HepG2 (cell line): ENCODE measurements around the gene AGTRAP. TPM values are rescaled to one million over a fixed set of nuclear protein-coding genes. Genes with fewer than 3 reads are reported as not detected.
A peak's percentile ranks its signal among the peaks of the same experiment; 100 is the strongest.

Experiments
- ATAC-seq: fragments of 200-7000 bp; cut with Tn5 transposase; 3 replicates; pipeline ENCODE4 v1.9.1; 2020; ENCODE audit warnings: mild to moderate bottlenecking, moderate library complexity
- BruUV-seq: library from RNA; stranded (reverse); fragments of 400-500 nt; replicated peaks from 2 replicates; lab custom pipeline; 2021; lab: Mats Ljungman, UMichigan
- CTCF ChIA-PET: fragments of 300-600 bp; formaldehyde crosslinking; extraction: SDS; loops from one replicate; lab custom pipeline; 2021; ENCODE audit warnings: low total read pairs, inconsistent platforms, low intra/inter-chr PET ratio; lab: Yijun Ruan, JAX
- POLR2A ChIA-PET: fragments of 350-600 bp; sonication (Branson Sonifier 250); formaldehyde crosslinking; loops from one replicate; lab custom pipeline; 2020; ENCODE audit warnings: antibody characterized with exemption, inconsistent platforms; lab: Yijun Ruan, JAX
- DNase-seq: peaks from one replicate; pipeline ENCODE4 v3.0.0-alpha.2; 2015; ENCODE audit warnings: low spot score
- FAIRE-seq: peaks from 3 replicates; lab custom pipeline; 2011; peaks lifted over from hg19 to GRCh38; lab: Jason Lieb, UNC
- H2AFZ ChIP-seq: one replicate; pipeline ENCODE4 v1.6.1; 2011; ENCODE audit warnings: low read length, inconsistent platforms
- H3K27ac ChIP-seq: fragments of 300-600 bp; 3 replicates; pipeline ENCODE4 v1.8.0; 2011; ENCODE audit warnings: mixed run types, mild to moderate bottlenecking, mixed read lengths, low read length, inconsistent platforms; ENCODE audit not compliant: insufficient read depth; ENCODE audit errors: extremely low read length
- H3K27me3 ChIP-seq, 2 experiments: fragments of 200-600 bp in 1 of 2; 2 replicates in 1 of 2; 3 replicates in 1 of 2; pipeline versions ENCODE4 v1.6.0 to v1.8.0; 2011; ENCODE audit warnings: low read length in 2 of 2, mild to moderate bottlenecking in 2 of 2, moderate library complexity in 2 of 2, inconsistent platforms in 1 of 2; ENCODE audit not compliant: insufficient read depth in 2 of 2, control insufficient read depth in 1 of 2
- H3K36me3 ChIP-seq, 2 experiments: fragments of 200-600 bp in 1 of 2; replicated peaks in 1 of 2; 2 replicates in 1 of 2; 3 replicates in 1 of 2; pipeline versions ENCODE4 v1.5.1 to v1.8.0; 2011; ENCODE audit warnings: low read length in 2 of 2, inconsistent platforms in 1 of 2; ENCODE audit not compliant: insufficient read depth in 2 of 2, control insufficient read depth in 1 of 2
- H3K4me1 ChIP-seq: 2 replicates; pipeline ENCODE4 v1.5.1; 2012; ENCODE audit warnings: low read length, inconsistent platforms; ENCODE audit not compliant: insufficient read depth
- H3K4me2 ChIP-seq: 2 replicates; pipeline ENCODE4 v1.6.0; 2011; ENCODE audit warnings: low read depth, low read length, inconsistent platforms
- H3K4me3 ChIP-seq, 3 experiments: fragments of 200-600 bp in 1 of 3; sonication (generic), shearing (Covaris generic) in 1 of 3; replicated peaks in 1 of 3; 2 replicates each; pipeline ENCODE4 v1.5.1; 2011 to 2016; ENCODE audit warnings: low read length in 3 of 3, inconsistent platforms in 2 of 3, low read depth in 2 of 3, mild to moderate bottlenecking in 2 of 3, control low read depth in 1 of 3, mixed read lengths in 1 of 3; ENCODE audit not compliant: insufficient read depth in 1 of 3
- H3K79me2 ChIP-seq: one replicate; pipeline ENCODE4 v1.6.1; 2011; ENCODE audit warnings: low read length, inconsistent platforms; ENCODE audit not compliant: insufficient read depth
- H3K9ac ChIP-seq: 2 replicates; pipeline ENCODE4 v1.6.0; 2011; ENCODE audit warnings: mild to moderate bottlenecking, low read depth, low read length, inconsistent platforms; ENCODE audit not compliant: insufficient read depth
- H3K9me3 ChIP-seq: 2 replicates; pipeline ENCODE4 v1.5.1; 2012; ENCODE audit warnings: mild to moderate bottlenecking, low read length
- H4K20me1 ChIP-seq: 2 replicates; pipeline ENCODE4 v1.6.0; 2011; ENCODE audit warnings: inconsistent platforms, mild to moderate bottlenecking, low read length, moderate library complexity; ENCODE audit not compliant: insufficient read depth
- ERF ChIP-seq: IDR thresholded peaks from 2 replicates; pipeline ENCODE4 v1.6.1; 2018; ENCODE audit warnings: missing biosample characterization, missing genetic modification reagents
- HNRNPK ChIP-seq: fragments of 200-400 bp; formaldehyde crosslinking; IDR thresholded peaks from 2 replicates; pipeline ENCODE4 v1.6.1; 2018; ENCODE audit warnings: low read length, low read depth, moderate library complexity, mild to moderate bottlenecking; ENCODE audit not compliant: poor library complexity, severe bottlenecking
- NFE2L1 ChIP-seq: sonication (generic); formaldehyde crosslinking; IDR thresholded peaks from 2 replicates; pipeline ENCODE4 v1.4.0; 2020; ENCODE audit warnings: missing genetic modification reagents, mild to moderate bottlenecking, borderline replicate concordance
- ZFP90 ChIP-seq: sonication (generic); formaldehyde crosslinking; IDR thresholded peaks from 2 replicates; pipeline ENCODE4 v1.8.0; 2022; ENCODE audit warnings: missing genetic modification reagents, mild to moderate bottlenecking, inconsistent platforms, borderline replicate concordance
- ZNF264 ChIP-seq: sonication (generic); formaldehyde crosslinking; IDR thresholded peaks from 2 replicates; pipeline ENCODE4 v1.4.0; 2020; ENCODE audit warnings: missing genetic modification reagents
- ZNF512B ChIP-seq: sonication (generic); formaldehyde crosslinking; IDR thresholded peaks from 2 replicates; pipeline ENCODE4 v1.5.1; 2020; ENCODE audit warnings: missing genetic modification reagents, mild to moderate bottlenecking, borderline replicate concordance
- ZNF552 ChIP-seq: sonication (generic); formaldehyde crosslinking; IDR thresholded peaks from 2 replicates; pipeline ENCODE4 v1.9.0; 2022; ENCODE audit warnings: missing genetic modification reagents, mild to moderate bottlenecking, borderline replicate concordance
- ZNF629 ChIP-seq: sonication (generic); formaldehyde crosslinking; conservative IDR thresholded peaks from 2 replicates; pipeline ENCODE4 v1.5.0; 2020; ENCODE audit warnings: missing genetic modification reagents
- ZNF737 ChIP-seq: sonication (generic); formaldehyde crosslinking; IDR thresholded peaks from 2 replicates; pipeline ENCODE4 v1.5.0; 2020; ENCODE audit warnings: missing genetic modification reagents, mild to moderate bottlenecking, borderline replicate concordance
- whole genome bisulfite sequencing: methylation state at CpG from one replicate; pipeline ENCODE4 v1.1.6; 2017; ENCODE audit warnings: low lambda C conversion rate; 5-methylcytosine and 5-hydroxymethylcytosine counted together
- in situ Hi-C: cut with HindIII; loops from 2 replicates; pipeline ENCODE4 v1.10.0; 2017; ENCODE audit warnings: low pct_unique_long_range_greater_than_20kb; ENCODE audit not compliant: extremely low pct_ligation_motif_present
- intact Hi-C: fragments of 100-400 bp; cut with micrococcal nuclease; formaldehyde crosslinking; loops from one replicate; pipeline ENCODE4 v1.10.0; 2022; ENCODE audit not compliant: unreplicated experiment
- polyA plus RNA-seq, 8 experiments: library from polyadenylated mRNA; depleted of rRNA in 3 of 8; stranded (reverse) in 7 of 8; unstranded in 1 of 8; fragments of >200 nt; fragmentation: Illumina TruSeq in 4 of 8; extraction: Trizol in 4 of 8; gene quantifications; 2 replicates each; pipeline versions ENCODE4 v1.2.1 to v1.2.3, GENCODE V29; 2011 to 2016; ENCODE audit warnings: low read depth in 4 of 8, missing spikeins in 1 of 8, mixed read lengths in 1 of 8; ENCODE audit not compliant: insufficient read depth in 1 of 8
- total RNA-seq, 5 experiments: library from RNA; depleted of rRNA; stranded (reverse); fragments of >200 nt; fragmentation: Illumina TruSeq; extraction: Trizol; gene quantifications; 2 replicates each; pipeline ENCODE4 v1.2.3, GENCODE V29; 2016; ENCODE audit warnings: low read depth in 1 of 5
- TF ChIP-seq, protein P1 (sequence below): sonication (generic); formaldehyde crosslinking; IDR thresholded peaks from 2 replicates; pipeline ENCODE4 v1.9.0; 2022; ENCODE audit warnings: missing genetic modification reagents, mild to moderate bottlenecking, borderline replicate concordance

Gene AGTRAP
- total and polyA plus RNA-seq, 2 of the 13 experiments (the other 11 are each of a cell fraction or from before 2014, with no cell fraction given) = 28.3 to 32.0 TPM

DNA sequence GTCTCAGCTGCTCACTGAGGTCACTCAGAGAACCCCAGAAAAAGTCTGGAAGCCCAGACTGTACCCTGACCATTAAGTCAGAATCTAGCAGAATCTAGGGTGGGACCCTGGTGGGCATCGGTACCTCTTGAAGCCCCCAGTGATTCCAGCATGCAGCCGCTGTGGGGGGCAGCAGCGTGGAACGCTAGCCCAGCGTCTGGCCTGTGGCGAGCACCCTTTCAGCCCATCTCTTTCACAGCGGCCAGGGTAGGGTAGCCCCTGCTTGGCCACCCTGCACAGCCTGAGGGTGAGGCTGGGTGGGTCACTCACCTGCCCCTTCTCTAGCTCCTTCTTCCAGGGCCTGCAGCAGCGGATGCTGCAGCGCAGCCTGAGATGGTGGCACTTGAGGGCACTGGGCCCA is 42.4 kb downstream of the AGTRAP start:
- intact Hi-C loops = no loop called here

DNA sequence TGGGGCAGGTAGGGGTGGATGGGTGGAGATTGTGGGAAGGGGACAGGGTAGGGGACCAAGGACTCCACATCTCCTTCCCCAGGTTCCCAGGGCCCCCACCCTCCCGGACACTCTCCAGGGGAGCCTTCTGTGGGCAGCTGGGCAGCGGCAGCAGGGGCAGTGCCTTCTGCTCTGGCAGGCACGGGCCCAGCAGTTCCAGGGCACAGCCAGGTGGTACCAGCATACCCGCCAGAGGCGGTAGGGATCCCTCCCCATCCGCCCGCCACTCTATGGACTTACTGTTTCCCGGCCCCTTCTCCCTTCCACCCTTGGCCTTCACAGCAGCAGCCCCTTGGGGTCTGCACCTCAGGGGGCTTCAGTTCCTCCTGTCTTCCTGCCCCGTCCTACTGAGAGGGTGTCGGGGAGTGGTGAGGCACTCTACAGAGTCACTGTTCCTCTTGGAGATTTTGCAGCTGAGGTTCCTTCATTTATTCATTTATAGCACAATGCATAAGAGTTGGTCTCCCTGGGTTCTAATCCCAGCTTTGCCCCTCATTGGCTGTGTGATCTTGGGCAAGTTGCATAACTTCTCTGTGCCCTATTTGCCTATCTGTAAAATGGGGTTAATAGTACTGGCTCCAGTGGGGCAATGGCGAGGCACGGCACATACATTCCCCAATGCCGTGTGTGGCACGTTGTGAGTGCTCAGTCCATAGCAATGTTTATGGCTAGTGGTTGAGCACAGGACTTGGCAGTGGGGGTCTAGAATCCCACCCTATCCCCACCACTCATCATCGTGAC is 43.1 kb downstream of the AGTRAP start:
- ATAC-seq (no peak), DNase-seq (no peak), FAIRE-seq (no peak)
- no peaks in the 10 kb centered on the region for H3K79me2 ChIP-seq
- BruUV-seq = no TSS peak
- 67% methylated on average over 10 of the region's 15 CpGs for WGBS
- peaks cover 3% of the 10 kb centered on the region in 2 experiments; a peak in 3 of 5 replicates for H3K27me3 ChIP-seq
- H3K36me3 ChIP-seq = no peaks in the 10 kb centered on the region
- no peak overlapping the region for H3K27ac ChIP-seq
- no peaks in the 10 kb centered on the region for H4K20me1 ChIP-seq
- intact Hi-C loops (no loop called here), in situ Hi-C loops (no loop called here)
- no peak overlapping the region for H3K4me3 ChIP-seq
- POLR2A ChIA-PET = no interaction called here
- no peak overlapping the region for H3K4me2 ChIP-seq
- no peak overlapping the region for H2AFZ ChIP-seq
- H3K9me3 ChIP-seq = no peaks in the 10 kb centered on the region
- H3K9ac ChIP-seq = no peak overlapping the region
- TF ChIP-seq ZNF629 (CRISPR knock-in tag) = peak; percentile 54
- TF ChIP-seq ZNF512B = no peak
- TF ChIP-seq, all 625 proteins: peak for 1
- H3K4me1 ChIP-seq = peaks cover 21% of the 10 kb centered on the region
- CTCF ChIA-PET = no interaction called here

More for the DNA sequence above, 42.4 kb downstream of the AGTRAP start:
- Histone ChIP-seq H4K20me1 (no peaks in the 10 kb centered on the region), H3K79me2 (no peaks in the 10 kb centered on the region), H3K4me3 (no peak overlapping the region), H3K27me3 (peaks cover 3% of the 10 kb centered on the region in 2 experiments; a peak in 3 of 5 replicates), H3K4me1 (peaks cover 17% of the 10 kb centered on the region), H3K9ac (no peak overlapping the region), H2AFZ (no peak overlapping the region), H3K4me2 (no peak overlapping the region), H3K27ac (no peak overlapping the region), H3K36me3 (no peaks in the 10 kb centered on the region), H3K9me3 (no peaks in the 10 kb centered on the region)
- DNase-seq (no peak), ATAC-seq (no peak), FAIRE-seq (no peak)
- ChIA-PET CTCF (no interaction called here), POLR2A (no interaction called here)
- BruUV-seq = no TSS peak
- TF ChIP-seq ERF (CRISPR knock-in tag) (no peak), ZNF264 (CRISPR knock-in tag) (no peak), ZNF552 (CRISPR knock-in tag) (no peak), HNRNPK (no peak), ZNF737 (CRISPR knock-in tag) (no peak), ZFP90 (no peak), NFE2L1 (no peak)
- TF ChIP-seq, protein P1, sequence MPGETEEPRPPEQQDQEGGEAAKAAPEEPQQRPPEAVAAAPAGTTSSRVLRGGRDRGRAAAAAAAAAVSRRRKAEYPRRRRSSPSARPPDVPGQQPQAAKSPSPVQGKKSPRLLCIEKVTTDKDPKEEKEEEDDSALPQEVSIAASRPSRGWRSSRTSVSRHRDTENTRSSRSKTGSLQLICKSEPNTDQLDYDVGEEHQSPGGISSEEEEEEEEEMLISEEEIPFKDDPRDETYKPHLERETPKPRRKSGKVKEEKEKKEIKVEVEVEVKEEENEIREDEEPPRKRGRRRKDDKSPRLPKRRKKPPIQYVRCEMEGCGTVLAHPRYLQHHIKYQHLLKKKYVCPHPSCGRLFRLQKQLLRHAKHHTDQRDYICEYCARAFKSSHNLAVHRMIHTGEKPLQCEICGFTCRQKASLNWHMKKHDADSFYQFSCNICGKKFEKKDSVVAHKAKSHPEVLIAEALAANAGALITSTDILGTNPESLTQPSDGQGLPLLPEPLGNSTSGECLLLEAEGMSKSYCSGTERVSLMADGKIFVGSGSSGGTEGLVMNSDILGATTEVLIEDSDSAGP (CRISPR knock-in tag) = no peak
- 65% methylated on average over 4 of the region's 9 CpGs for WGBS
- in situ Hi-C loops = no loop called here
